ENCODE results near the gene TRAPPC2B. TPM values are rescaled to one million over a fixed set of nuclear protein-coding genes. Genes with fewer than 3 reads are reported as not detected.

TRAPPC2B gene
- total RNA-seq (2013): 11.3 TPM
- polyA plus RNA-seq (10 to 100 TPM in 2 of 3 donors, 1 to 10 TPM in 1; 7.4 to 13.9 (median 11.5) TPM), polyA minus RNA-seq (5.1 and 8.6 TPM in 2 replicates), total RNA-seq (0.98 to 8.4 (median 2.6) reads per million in 11 experiments)

DNA sequence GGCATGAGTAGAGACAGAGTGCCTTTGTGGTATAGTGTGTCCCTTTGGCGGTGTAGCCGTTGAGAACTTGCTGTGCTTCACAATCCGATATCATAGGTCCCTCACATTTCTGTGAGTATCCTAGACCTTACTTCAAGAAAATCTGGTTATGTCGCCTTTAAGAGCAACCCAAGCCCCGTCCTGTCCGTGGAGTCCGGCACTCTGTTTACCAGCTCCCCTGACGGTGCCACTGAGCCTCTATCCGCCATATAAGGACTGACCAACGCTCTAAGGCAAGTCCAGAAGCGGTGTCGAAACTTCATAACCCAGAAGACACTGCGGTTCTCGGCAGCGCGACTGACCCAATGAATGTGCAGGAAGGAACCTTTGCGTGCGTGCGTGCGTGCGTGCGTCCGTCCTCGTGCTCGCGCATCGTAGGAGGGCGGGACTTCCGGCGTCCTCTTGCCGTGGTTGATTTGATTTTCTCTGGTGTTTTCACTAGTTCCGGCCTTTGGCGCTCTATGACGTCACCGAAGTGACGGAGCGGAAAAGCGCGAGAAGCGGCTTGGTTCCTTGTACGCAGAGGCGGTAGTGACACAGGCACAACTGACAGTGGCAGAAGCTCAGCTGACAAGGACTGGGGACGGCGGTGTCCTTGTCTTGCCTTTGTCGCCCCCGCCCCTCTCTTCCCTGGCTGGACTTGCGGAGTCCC, at the start of gene TRAPPC2B, which contains the start of gene ZNF547:
Gene TRAPPC2B, plus strand, starts transcription at position 555 of the 691 bp plus-strand sequence. CDS start 1,283 bp downstream, outside the sequence.
Gene ZNF547, plus strand, starts transcription at position 555 of the 691 bp plus-strand sequence. CDS start 5,005 bp downstream, outside the sequence.
- Mint-ChIP-seq H3K27ac (peak within 1 kb of the TSS; percentile 85 to 97 (median 93)), H3K4me1 (peaks cover 10% of the 10 kb centered on the region), H3K36me3 (peaks cover 19 to 28% of the 10 kb centered on the region in 2 donors), H3K4me3 (peak within 1 kb of the TSS; percentile 81 to 86), H3K9me3 (peaks cover 28 to 84% (median 76%) of the 10 kb centered on the region in 7 donors), H3K27me3 (ENCODE audit: low read depth in 3 of 3) (peaks cover 1 to 6% (median 4%) of the 10 kb centered on the region in 3 donors)
- peak within 1 kb of the TSS; percentile 79 for H3K4me2 ChIP-seq (replicated peaks; ENCODE audit: extremely low read depth, low read length, poor library complexity, severe bottlenecking)
- peaks cover 10% of the 10 kb centered on the region for H3K79me2 ChIP-seq (ENCODE audit: insufficient read depth, low read length)
- H3K4me3 ChIP-seq (replicated peaks in 1 of 3; ENCODE audit: low read depth in 2 of 3, low read length in 3 of 3): peak within 1 kb of the TSS; percentile 40 to 76 (median 54)
- H4K20me1 ChIP-seq (ENCODE audit: insufficient read depth, low read length): no peaks in the 10 kb centered on the region
- peaks cover 0 to 10% of the 10 kb centered on the region in 2 donors for H3K36me3 ChIP-seq (replicated peaks in 1 of 2; ENCODE audit: control insufficient read depth in 1 of 2, insufficient read depth in 2 of 2, low read length in 2 of 2)
- peak within 1 kb of the TSS; percentile 83 for H3K9ac ChIP-seq (ENCODE audit: insufficient read depth, low read length, poor library complexity, severe bottlenecking)
- peak within 1 kb of the TSS; percentile 92 for H2AFZ ChIP-seq (ENCODE audit: insufficient read depth, low read depth, low read length, poor library complexity, severe bottlenecking)
- intact Hi-C loops (cut with micrococcal nuclease): loop anchor here (2.0 to 10.0 kb wide), 4 partner anchors 26 to 822 kb away; partner anchors contain the start of genes ZNF274 (in 1 of the 2), ZNF329 (in 1 of the 2), ZNF548 (in 1 of the 2) and ZNF749 (in 1 of the 2)
- peaks cover 37 to 72% of the 10 kb centered on the region in 2 donors for H3K9me3 ChIP-seq (replicated peaks in 1 of 2; ENCODE audit: control insufficient read depth in 1 of 2, insufficient read depth in 1 of 2, low read length in 2 of 2)
- 2% methylated on average over 44 of the region's 47 CpGs for WGBS (ENCODE audit: insufficient coverage)
- peaks cover 12 to 14% of the 10 kb centered on the region in 2 donors for H3K4me1 ChIP-seq (ENCODE audit: control insufficient read depth in 1 of 2, insufficient read depth in 2 of 2, low read length in 2 of 2)
- TF ChIP-seq, protein P1, sequence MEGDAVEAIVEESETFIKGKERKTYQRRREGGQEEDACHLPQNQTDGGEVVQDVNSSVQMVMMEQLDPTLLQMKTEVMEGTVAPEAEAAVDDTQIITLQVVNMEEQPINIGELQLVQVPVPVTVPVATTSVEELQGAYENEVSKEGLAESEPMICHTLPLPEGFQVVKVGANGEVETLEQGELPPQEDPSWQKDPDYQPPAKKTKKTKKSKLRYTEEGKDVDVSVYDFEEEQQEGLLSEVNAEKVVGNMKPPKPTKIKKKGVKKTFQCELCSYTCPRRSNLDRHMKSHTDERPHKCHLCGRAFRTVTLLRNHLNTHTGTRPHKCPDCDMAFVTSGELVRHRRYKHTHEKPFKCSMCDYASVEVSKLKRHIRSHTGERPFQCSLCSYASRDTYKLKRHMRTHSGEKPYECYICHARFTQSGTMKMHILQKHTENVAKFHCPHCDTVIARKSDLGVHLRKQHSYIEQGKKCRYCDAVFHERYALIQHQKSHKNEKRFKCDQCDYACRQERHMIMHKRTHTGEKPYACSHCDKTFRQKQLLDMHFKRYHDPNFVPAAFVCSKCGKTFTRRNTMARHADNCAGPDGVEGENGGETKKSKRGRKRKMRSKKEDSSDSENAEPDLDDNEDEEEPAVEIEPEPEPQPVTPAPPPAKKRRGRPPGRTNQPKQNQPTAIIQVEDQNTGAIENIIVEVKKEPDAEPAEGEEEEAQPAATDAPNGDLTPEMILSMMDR (IDR thresholded peaks at IDR 0.05): no peak
- no peaks in the 10 kb centered on the region for H3K27me3 ChIP-seq (ENCODE audit: control insufficient read depth in 2 of 2, insufficient read depth in 2 of 2, low read length in 2 of 2)
- peak; percentile 97 to 100 (median 100) for DNase-seq
- H3K27ac ChIP-seq (ENCODE audit: low read depth in 1 of 2, low read length in 2 of 2): peak within 1 kb of the TSS; percentile 83 to 89

DNA sequence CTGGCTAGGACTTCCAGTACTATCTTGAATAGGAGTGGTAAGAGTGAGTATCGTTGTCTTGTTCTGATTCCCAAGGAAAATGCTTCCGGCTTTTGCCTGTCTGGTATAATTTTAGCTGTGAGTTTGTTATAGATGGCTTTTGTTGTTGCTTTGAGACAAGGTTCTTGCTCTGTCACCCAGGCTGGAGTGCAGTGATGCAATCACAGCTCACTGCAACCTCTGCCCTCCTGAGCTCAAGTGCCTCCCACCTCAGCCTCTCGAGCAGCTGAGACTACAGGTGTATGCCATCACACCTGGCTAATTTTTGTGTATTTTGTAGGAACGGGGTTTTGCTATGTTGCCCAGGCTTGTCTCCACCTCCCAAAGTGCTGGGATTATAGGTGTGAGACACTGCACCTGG, 49.2 kb upstream of the TRAPPC2B start:
- Histone ChIP-seq H3K4me1 (ENCODE audit: control insufficient read depth in 1 of 2, insufficient read depth in 2 of 2, low read length in 2 of 2) (no peaks in the 10 kb centered on the region), H3K4me2 (replicated peaks; ENCODE audit: extremely low read depth, low read length, poor library complexity, severe bottlenecking) (no peak overlapping the region), H3K9me3 (replicated peaks in 1 of 2; ENCODE audit: control insufficient read depth in 1 of 2, insufficient read depth in 1 of 2, low read length in 2 of 2) (peaks cover 7 to 9% of the 10 kb centered on the region in 2 donors), H3K27me3 (ENCODE audit: control insufficient read depth in 2 of 2, insufficient read depth in 2 of 2, low read length in 2 of 2) (peaks cover 27 to 40% of the 10 kb centered on the region in 2 donors), H3K4me3 (replicated peaks in 1 of 3; ENCODE audit: low read depth in 2 of 3, low read length in 3 of 3) (no peak overlapping the region), H3K9ac (ENCODE audit: insufficient read depth, low read length, poor library complexity, severe bottlenecking) (no peak overlapping the region), H4K20me1 (ENCODE audit: insufficient read depth, low read length) (no peaks in the 10 kb centered on the region), H3K27ac (ENCODE audit: low read depth in 1 of 2, low read length in 2 of 2) (no peak overlapping the region), H3K79me2 (ENCODE audit: insufficient read depth, low read length) (no peaks in the 10 kb centered on the region), H3K36me3 (replicated peaks in 1 of 2; ENCODE audit: control insufficient read depth in 1 of 2, insufficient read depth in 2 of 2, low read length in 2 of 2) (no peaks in the 10 kb centered on the region), H2AFZ (ENCODE audit: insufficient read depth, low read depth, low read length, poor library complexity, severe bottlenecking) (no peak overlapping the region)
- H3K4me3 Mint-ChIP-seq: peak overlapping the region in 1 of 2 donors; percentile 72
- no peak overlapping the region for H3K27ac Mint-ChIP-seq
- TF ChIP-seq, protein P1 (IDR thresholded peaks at IDR 0.05): no peak
- H3K9me3 Mint-ChIP-seq: peaks cover 14 to 36% (median 25%) of the 10 kb centered on the region in 7 donors
- intact Hi-C loops (cut with micrococcal nuclease): no loop called here
- no peaks in the 10 kb centered on the region for H3K4me1 Mint-ChIP-seq
- peaks cover 29 to 57% (median 45%) of the 10 kb centered on the region in 3 donors for H3K27me3 Mint-ChIP-seq (ENCODE audit: low read depth in 3 of 3)
- WGBS (ENCODE audit: insufficient coverage): 67% methylated on average over 1 of the region's 4 CpGs
- no peaks in the 10 kb centered on the region for H3K36me3 Mint-ChIP-seq
- DNase-seq: no peak

All from CD14-positive monocyte (primary cell).